K562 (cell line): ENCODE measurements around the gene LRRC19. TPM values are rescaled to one million over a fixed set of nuclear protein-coding genes. Genes with fewer than 3 reads are reported as not detected.

Experiments
- ATAC-seq: fragments of 200-7000 bp; cut with Tn5 transposase; 3 replicates; pipeline ENCODE4 v1.9.1; 2020; ENCODE audit warnings: moderate library complexity
- BruUV-seq: library from RNA; stranded (reverse); fragments of 400-500 nt; replicated peaks from 2 replicates; lab custom pipeline; 2021; lab: Mats Ljungman, UMichigan
- CTCF ChIA-PET: fragments of 300-600 bp; formaldehyde crosslinking; extraction: SDS; loops from one replicate; lab custom pipeline; 2021; ENCODE audit warnings: low intra/inter-chr PET ratio; lab: Yijun Ruan, JAX
- POLR2A ChIA-PET: fragments of 300-600, 350-650 bp; sonication (Branson Sonifier 250); formaldehyde crosslinking; extraction: SDS; loops from one replicate; lab custom pipeline; 2021; ENCODE audit warnings: antibody characterized with exemption, inconsistent platforms; lab: Yijun Ruan, JAX
- DNase-seq, 4 experiments: peaks; one replicate each; pipeline versions ENCODE4 v3.0.0 to v3.0.0-alpha.2; 2011 to 2018; ENCODE audit warnings: low spot score in 3 of 4, mixed read lengths in 3 of 4; ENCODE audit errors: extremely low read depth in 1 of 4
- FAIRE-seq: peaks from 2 replicates; lab custom pipeline; 2011; peaks lifted over from hg19 to GRCh38; lab: Jason Lieb, UNC
- H2AFZ ChIP-seq: 2 replicates; pipeline ENCODE4 v1.6.0; 2011; ENCODE audit warnings: low read depth, low read length, control low read depth, inconsistent platforms
- H3K27ac ChIP-seq: fragments of 200-600 bp; 3 replicates; pipeline ENCODE4 v1.8.0; 2011; ENCODE audit warnings: low read depth, mild to moderate bottlenecking, control low read depth, inconsistent platforms, low read length, moderate library complexity, mixed read lengths; ENCODE audit errors: extremely low read depth
- H3K27me3 ChIP-seq, 2 experiments: fragments of 300-600 bp in 1 of 2; 2 replicates in 1 of 2; 3 replicates in 1 of 2; pipeline versions ENCODE4 v1.6.0 to v1.8.0; 2011; ENCODE audit warnings: inconsistent platforms in 2 of 2, low read length in 2 of 2, mild to moderate bottlenecking in 1 of 2, mixed read lengths in 1 of 2, moderate library complexity in 1 of 2; ENCODE audit not compliant: control insufficient read depth in 2 of 2, insufficient read depth in 2 of 2
- H3K36me3 ChIP-seq: fragments of 300-600 bp; 3 replicates; pipeline ENCODE4 v1.8.0; 2011; ENCODE audit warnings: mild to moderate bottlenecking, low read length, inconsistent platforms; ENCODE audit not compliant: control insufficient read depth, insufficient read depth
- H3K4me1 ChIP-seq, 2 experiments: fragments of 200-600 bp in 1 of 2; replicated peaks in 1 of 2; 2 replicates in 1 of 2; 3 replicates in 1 of 2; pipeline versions ENCODE4 v1.5.1 to v1.8.0; 2011; ENCODE audit warnings: inconsistent platforms in 2 of 2, low read length in 2 of 2, mild to moderate bottlenecking in 1 of 2, mixed read lengths in 1 of 2, moderate library complexity in 1 of 2; ENCODE audit not compliant: control insufficient read depth in 2 of 2, insufficient read depth in 2 of 2
- H3K4me2 ChIP-seq: 2 replicates; pipeline ENCODE4 v1.6.1; 2011; ENCODE audit warnings: low read length, control low read depth, inconsistent platforms, mixed read lengths; ENCODE audit not compliant: insufficient read depth
- H3K4me3 ChIP-seq: fragments of 200-600 bp; sonication (generic), shearing (Covaris generic); 2 replicates; pipeline ENCODE4 v1.5.1; 2016; ENCODE audit warnings: control low read depth, inconsistent platforms
- H3K79me2 ChIP-seq: fragments of 200-600 bp; 3 replicates; pipeline ENCODE4 v1.8.0; 2011; ENCODE audit warnings: low read length, inconsistent platforms; ENCODE audit not compliant: control insufficient read depth, insufficient read depth
- H3K9ac ChIP-seq, 2 experiments: 2 replicates each; pipeline versions ENCODE4 v1.6.0 to v1.6.1; 2011; ENCODE audit warnings: low read depth in 2 of 2, low read length in 2 of 2, control low read depth in 1 of 2, inconsistent platforms in 1 of 2, mild to moderate bottlenecking in 1 of 2, mixed read lengths in 1 of 2; ENCODE audit not compliant: insufficient read depth in 1 of 2
- H3K9me1 ChIP-seq: one replicate; pipeline ENCODE4 v1.6.0; 2011; ENCODE audit warnings: inconsistent platforms, mild to moderate bottlenecking, low read length, moderate library complexity; ENCODE audit not compliant: control insufficient read depth, insufficient read depth
- H3K9me3 ChIP-seq: replicated peaks from 2 replicates; pipeline ENCODE4 v1.5.1; 2011; ENCODE audit warnings: low read depth, low read length, inconsistent platforms; ENCODE audit not compliant: control insufficient read depth, insufficient read depth
- H4K20me1 ChIP-seq: replicated peaks from 2 replicates; pipeline ENCODE4 v1.6.1; 2011; ENCODE audit warnings: low read length, inconsistent platforms, mixed read lengths; ENCODE audit not compliant: control insufficient read depth, insufficient read depth
- ATF1 ChIP-seq, 2 experiments: fragments of 450-650 bp in 1 of 2; IDR thresholded peaks; 2 replicates each; pipeline ENCODE4 v1.6.1; 2016; ENCODE audit warnings: missing compliant biosample characterization in 1 of 2, missing genetic modification characterization in 1 of 2
- CXXC5 ChIP-seq: fragments of 250-450 bp; sonication (Bioruptor Pico); IDR thresholded peaks from 2 replicates; pipeline ENCODE4 v1.8.0; 2022; ENCODE audit warnings: inconsistent platforms, mild to moderate bottlenecking, moderate library complexity
- ELF2 ChIP-seq: fragments of 250-450 bp; sonication (Bioruptor Pico); IDR thresholded peaks from 2 replicates; pipeline ENCODE4 v1.5.0; 2021; ENCODE audit warnings: mild to moderate bottlenecking
- MGA ChIP-seq: fragments of 450-650 bp; IDR thresholded peaks from 2 replicates; pipeline ENCODE4 v1.6.1; 2016; ENCODE audit warnings: mild to moderate bottlenecking, moderate library complexity
- SAP30 ChIP-seq: fragments of 200-600 bp; sonication (generic); IDR thresholded peaks from 2 replicates; pipeline ENCODE4 v1.6.1; 2012; ENCODE audit warnings: borderline replicate concordance, low read depth, mild to moderate bottlenecking, moderate library complexity, low read length, control low read depth, inconsistent platforms; ENCODE audit not compliant: insufficient read depth, poor library complexity, severe bottlenecking
- SMAD2 ChIP-seq: fragments of 150-350 bp; IDR thresholded peaks from 2 replicates; pipeline ENCODE4 v1.6.1; 2014; ENCODE audit warnings: low read depth, mild to moderate bottlenecking, low read length
- TGIF2 ChIP-seq: sonication (generic); formaldehyde crosslinking; IDR thresholded peaks from 2 replicates; pipeline ENCODE4 v1.8.1; 2022; ENCODE audit warnings: mild to moderate bottlenecking, missing genetic modification reagents, moderate library complexity
- ZKSCAN3 ChIP-seq: fragments of 250-450 bp; sonication (Bioruptor Pico); IDR thresholded peaks from 2 replicates; pipeline ENCODE4 v1.4.0; 2020
- ZNF584 ChIP-seq: fragments of 200-800 bp; sonication (Bioruptor generic); IDR thresholded peaks from 2 replicates; pipeline ENCODE4 v1.6.1; 2016; ENCODE audit warnings: low read depth, mild to moderate bottlenecking, missing genetic modification characterization, missing compliant biosample characterization
- WGBS: fragments of 100-300 bp; shearing (Covaris generic); methylation state at CpG from one replicate; pipeline ENCODE4 v1.1.6; 2016; ENCODE audit warnings: low coverage, mixed read lengths; ENCODE audit not compliant: insufficient coverage; ENCODE audit errors: missing lambda C conversion rate; 5-methylcytosine and 5-hydroxymethylcytosine counted together
- in situ Hi-C: fragments of 300-500 bp; cut with MboI; formaldehyde crosslinking; loops from 4 replicates; pipeline ENCODE4 v1.15.0; 2018; ENCODE audit warnings: inconsistent platforms, mixed read lengths
- intact Hi-C: fragments of 100-400 bp; cut with micrococcal nuclease; formaldehyde crosslinking; loops from 2 replicates; pipeline ENCODE4 v1.14.2; 2022
- polyA plus RNA-seq, 8 experiments: library from polyadenylated mRNA; depleted of rRNA in 4 of 8; stranded (reverse) in 5 of 8; unstranded in 3 of 8; fragments of >200 nt; fragmentation: Nextera tagmentation in 2 of 8; fragmentation: Illumina TruSeq in 1 of 8; extraction: Ambion mirVana in 2 of 8; extraction: Trizol in 1 of 8; gene quantifications; 2 replicates each; pipeline versions ENCODE4 v1.2.1 to v1.2.3, GENCODE V29; 2011 to 2014; ENCODE audit warnings: inconsistent platforms in 1 of 8, missing spikeins in 1 of 8
- total RNA-seq, 7 experiments: library from RNA; depleted of rRNA in 6 of 7; stranded (reverse); fragments of >200 nt in 6 of 7; fragmentation: Illumina TruSeq in 2 of 7; extraction: Trizol in 2 of 7; gene quantifications; 2 replicates each; pipeline versions ENCODE4 v1.2.1 to v1.2.3, GENCODE V29; 2011 to 2021; ENCODE audit warnings: low replicate concordance in 1 of 7

Gene LRRC19
- total and polyA plus RNA-seq, 9 of the 15 experiments (the other 6 are each of a cell fraction or from before 2014, with no cell fraction given) = not detected

DNA sequence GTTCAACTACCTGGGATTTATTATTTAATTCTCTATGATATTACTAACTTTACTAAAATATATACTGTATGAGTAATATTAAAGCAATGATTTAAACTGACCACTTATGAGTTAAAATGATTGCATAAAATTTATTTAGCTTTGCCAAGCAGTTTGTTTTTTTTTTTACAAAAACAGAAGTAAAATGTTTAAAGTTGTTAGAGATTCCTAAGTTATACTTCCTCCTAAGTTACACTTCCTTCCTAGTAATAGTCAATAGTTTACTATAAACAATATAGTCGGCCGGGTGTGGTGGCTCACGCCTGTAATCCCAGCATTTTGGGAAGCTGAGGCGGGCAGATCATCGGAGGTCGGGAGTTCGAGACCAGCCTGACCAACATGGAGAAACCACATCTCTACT lies 23.7 kb upstream of the LRRC19 start:
- ChIA-PET POLR2A (no interaction called here), CTCF (interaction anchor here (0.6 kb wide), 1 partner anchor 148 kb away, joined by 3 read pairs; no protein-coding TSS in a partner anchor)
- H3K9me1 ChIP-seq = no peaks in the 10 kb centered on the region
- intact Hi-C loops = no loop called here
- H3K4me3 ChIP-seq = no peak overlapping the region
- in situ Hi-C loops = no loop called here
- no peaks in the 10 kb centered on the region for H3K36me3 ChIP-seq
- DNase-seq (no peak), FAIRE-seq (no peak), ATAC-seq (no peak)
- no CpG with 5 or more reads among the region's 7 CpGs for WGBS
- no peak overlapping the region for H2AFZ ChIP-seq
- no peaks in the 10 kb centered on the region for H3K4me1 ChIP-seq
- no peaks in the 10 kb centered on the region for H3K79me2 ChIP-seq
- no peak overlapping the region for H3K9ac ChIP-seq
- H4K20me1 ChIP-seq = no peaks in the 10 kb centered on the region
- no peaks in the 10 kb centered on the region for H3K9me3 ChIP-seq
- no peaks in the 10 kb centered on the region for H3K27me3 ChIP-seq
- no peak overlapping the region for H3K27ac ChIP-seq
- TF ChIP-seq SMAD2 = no peak
- no peak for TF ChIP-seq TGIF2 (CRISPR knock-in tag)
- no peak for TF ChIP-seq ZKSCAN3 (CRISPR knock-in tag)
- no peak for TF ChIP-seq CXXC5 (CRISPR knock-in tag)
- TF ChIP-seq ZNF584 = no peak
- no peak for TF ChIP-seq ATF1 (CRISPR knock-in tag; IDR thresholded peaks at IDR 0.05)
- TF ChIP-seq ATF1 (tag; IDR thresholded peaks at IDR 0.05) = no peak
- no peak for TF ChIP-seq ELF2 (CRISPR knock-in tag)
- TF ChIP-seq MGA = no peak
- no peak for TF ChIP-seq SAP30
- BruUV-seq = no TSS peak
- H3K4me2 ChIP-seq = no peak overlapping the region
